ENCODE measurements around the gene SC5D.

SC5D gene

DNA sequence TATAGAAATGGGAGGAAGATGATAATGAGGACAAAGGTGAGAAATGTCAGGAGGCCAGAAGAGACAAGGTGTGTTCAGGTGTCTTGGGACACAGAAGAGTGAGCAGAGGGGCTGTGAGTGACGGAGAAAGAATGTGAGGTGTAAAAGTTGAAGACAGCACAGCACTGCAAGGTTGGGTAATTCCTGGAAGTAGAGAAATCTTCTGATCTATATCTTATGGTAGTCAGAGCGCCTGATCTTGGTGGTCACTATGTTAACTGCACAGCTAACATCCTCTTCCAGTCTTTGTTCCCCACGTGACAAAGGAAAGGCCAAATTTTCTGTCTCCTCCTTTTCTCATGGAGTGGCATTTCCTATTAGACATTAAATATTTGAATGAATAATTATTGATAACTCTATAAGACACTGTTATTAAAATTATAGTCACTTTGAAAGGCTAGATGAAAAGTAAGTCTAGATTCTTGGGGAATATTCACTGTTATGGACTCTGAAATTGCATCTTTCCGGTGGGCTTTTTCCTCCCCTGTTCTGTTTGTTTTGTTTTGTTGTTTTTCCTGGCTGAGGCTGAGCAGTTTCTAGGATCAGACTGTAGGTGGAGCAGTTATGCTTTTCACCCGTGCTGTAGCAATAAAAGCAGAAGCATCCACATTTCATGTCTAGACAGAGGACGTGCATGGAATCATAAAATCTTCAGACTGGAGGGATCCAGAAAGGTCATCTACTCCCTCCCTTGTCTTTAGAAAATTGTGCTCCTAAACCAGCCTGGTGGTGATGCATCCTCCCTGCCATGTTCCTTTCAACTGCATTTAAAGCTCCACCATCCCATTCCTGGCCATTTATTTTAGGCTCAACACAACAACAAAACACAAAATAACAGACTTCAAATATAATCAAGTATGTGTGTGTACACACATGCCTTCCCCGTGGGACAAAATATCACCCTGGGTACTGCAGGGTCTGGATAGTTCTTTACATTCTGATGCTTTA, 26.6 kb downstream of the SC5D start:
- no peak overlapping the region for H3K27ac ChIP-seq (replicated peaks)
- no peaks in the 10 kb centered on the region for H3K27me3 ChIP-seq (ENCODE audit: insufficient read depth, poor library complexity, severe bottlenecking)
- no peak overlapping the region for H3K4me3 ChIP-seq (replicated peaks; ENCODE audit: insufficient read depth, low read length)
- TF ChIP-seq, protein P1, sequence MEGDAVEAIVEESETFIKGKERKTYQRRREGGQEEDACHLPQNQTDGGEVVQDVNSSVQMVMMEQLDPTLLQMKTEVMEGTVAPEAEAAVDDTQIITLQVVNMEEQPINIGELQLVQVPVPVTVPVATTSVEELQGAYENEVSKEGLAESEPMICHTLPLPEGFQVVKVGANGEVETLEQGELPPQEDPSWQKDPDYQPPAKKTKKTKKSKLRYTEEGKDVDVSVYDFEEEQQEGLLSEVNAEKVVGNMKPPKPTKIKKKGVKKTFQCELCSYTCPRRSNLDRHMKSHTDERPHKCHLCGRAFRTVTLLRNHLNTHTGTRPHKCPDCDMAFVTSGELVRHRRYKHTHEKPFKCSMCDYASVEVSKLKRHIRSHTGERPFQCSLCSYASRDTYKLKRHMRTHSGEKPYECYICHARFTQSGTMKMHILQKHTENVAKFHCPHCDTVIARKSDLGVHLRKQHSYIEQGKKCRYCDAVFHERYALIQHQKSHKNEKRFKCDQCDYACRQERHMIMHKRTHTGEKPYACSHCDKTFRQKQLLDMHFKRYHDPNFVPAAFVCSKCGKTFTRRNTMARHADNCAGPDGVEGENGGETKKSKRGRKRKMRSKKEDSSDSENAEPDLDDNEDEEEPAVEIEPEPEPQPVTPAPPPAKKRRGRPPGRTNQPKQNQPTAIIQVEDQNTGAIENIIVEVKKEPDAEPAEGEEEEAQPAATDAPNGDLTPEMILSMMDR (IDR thresholded peaks at IDR 0.05; ENCODE audit: insufficient read depth, low read length), result peak; percentile 75
- TF ChIP-seq POLR2AphosphoS5 (IDR thresholded peaks at IDR 0.05; ENCODE audit: low read depth), result no peak
- TF ChIP-seq, protein P2, sequence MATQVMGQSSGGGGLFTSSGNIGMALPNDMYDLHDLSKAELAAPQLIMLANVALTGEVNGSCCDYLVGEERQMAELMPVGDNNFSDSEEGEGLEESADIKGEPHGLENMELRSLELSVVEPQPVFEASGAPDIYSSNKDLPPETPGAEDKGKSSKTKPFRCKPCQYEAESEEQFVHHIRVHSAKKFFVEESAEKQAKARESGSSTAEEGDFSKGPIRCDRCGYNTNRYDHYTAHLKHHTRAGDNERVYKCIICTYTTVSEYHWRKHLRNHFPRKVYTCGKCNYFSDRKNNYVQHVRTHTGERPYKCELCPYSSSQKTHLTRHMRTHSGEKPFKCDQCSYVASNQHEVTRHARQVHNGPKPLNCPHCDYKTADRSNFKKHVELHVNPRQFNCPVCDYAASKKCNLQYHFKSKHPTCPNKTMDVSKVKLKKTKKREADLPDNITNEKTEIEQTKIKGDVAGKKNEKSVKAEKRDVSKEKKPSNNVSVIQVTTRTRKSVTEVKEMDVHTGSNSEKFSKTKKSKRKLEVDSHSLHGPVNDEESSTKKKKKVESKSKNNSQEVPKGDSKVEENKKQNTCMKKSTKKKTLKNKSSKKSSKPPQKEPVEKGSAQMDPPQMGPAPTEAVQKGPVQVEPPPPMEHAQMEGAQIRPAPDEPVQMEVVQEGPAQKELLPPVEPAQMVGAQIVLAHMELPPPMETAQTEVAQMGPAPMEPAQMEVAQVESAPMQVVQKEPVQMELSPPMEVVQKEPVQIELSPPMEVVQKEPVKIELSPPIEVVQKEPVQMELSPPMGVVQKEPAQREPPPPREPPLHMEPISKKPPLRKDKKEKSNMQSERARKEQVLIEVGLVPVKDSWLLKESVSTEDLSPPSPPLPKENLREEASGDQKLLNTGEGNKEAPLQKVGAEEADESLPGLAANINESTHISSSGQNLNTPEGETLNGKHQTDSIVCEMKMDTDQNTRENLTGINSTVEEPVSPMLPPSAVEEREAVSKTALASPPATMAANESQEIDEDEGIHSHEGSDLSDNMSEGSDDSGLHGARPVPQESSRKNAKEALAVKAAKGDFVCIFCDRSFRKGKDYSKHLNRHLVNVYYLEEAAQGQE (IDR thresholded peaks at IDR 0.05; ENCODE audit: insufficient replicate concordance, low read depth), result no peak
- peak; percentile 23 to 64 for DNase-seq (ENCODE audit: low read depth in 1 of 2, low spot score in 1 of 2)

DNA sequence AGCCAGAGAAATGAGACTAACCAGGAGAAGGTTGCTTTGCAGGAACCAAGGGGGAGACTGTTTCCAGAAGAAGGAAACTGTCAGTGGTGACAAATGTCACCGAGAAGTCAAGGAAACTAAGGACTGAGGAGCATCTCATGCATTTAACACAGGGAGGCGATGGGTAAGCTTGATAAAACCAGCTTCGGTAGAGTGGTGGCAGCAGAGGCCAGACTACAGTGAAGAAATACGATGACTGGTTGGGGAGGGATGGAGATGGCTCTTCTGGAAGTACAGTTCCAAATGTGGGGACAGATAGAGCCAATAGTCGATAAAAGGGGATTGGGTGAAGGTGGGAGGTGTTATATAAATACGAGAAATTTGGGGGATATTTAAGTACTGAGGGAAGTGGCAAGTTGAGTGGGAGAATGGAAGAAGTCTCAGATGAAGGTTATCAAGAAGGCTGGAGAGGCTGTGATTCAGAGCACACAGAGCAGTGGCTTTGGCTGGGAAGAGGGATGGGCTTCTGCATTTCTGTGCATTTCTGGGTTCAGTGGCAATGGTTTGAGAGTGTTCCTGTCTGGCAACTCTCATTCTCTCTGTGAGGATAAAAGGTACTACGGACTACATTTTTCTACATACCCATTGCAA, 29.2 kb downstream of the SC5D start:
- Histone ChIP-seq H3K27ac (replicated peaks) (no peak overlapping the region), H3K4me3 (replicated peaks; ENCODE audit: insufficient read depth, low read length) (no peak overlapping the region), H3K27me3 (ENCODE audit: insufficient read depth, poor library complexity, severe bottlenecking) (no peaks in the 10 kb centered on the region)
- TF ChIP-seq, protein P1 (IDR thresholded peaks at IDR 0.05; ENCODE audit: insufficient read depth, low read length), result peak; percentile 36
- TF ChIP-seq POLR2AphosphoS5 (IDR thresholded peaks at IDR 0.05; ENCODE audit: low read depth), result no peak
- TF ChIP-seq, protein P2 (IDR thresholded peaks at IDR 0.05; ENCODE audit: insufficient replicate concordance, low read depth), result no peak
- DNase-seq (ENCODE audit: low read depth in 1 of 2, low spot score in 1 of 2), result peak in 1 of 2 experiments; percentile 71

DNA sequence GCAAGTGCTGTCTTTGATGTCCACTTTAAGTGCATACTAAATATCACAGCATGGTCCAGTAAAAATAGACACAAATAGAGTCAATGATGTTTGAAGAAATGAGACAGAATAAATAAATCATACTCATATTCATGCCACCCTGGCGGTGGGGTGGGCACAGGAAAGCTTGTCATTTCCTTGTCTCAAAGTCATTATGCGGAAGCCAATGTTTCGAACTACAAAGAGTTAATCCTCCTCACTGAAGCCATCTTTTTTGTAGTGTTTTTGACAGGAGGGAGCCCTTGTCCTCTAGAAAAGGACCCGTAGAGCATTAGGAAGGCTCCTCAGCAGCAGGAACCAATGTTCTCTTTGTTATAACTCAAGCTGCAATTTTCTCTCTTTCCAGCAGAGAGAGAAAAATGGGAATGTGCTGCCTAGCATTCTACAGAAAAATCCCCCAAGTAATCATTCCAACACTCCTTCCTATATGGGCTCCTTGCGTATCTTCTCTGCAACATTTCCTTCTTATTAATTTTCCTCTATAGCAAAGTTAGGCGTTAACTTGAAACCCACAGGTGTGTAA, 30.6 kb downstream of the SC5D start:
- no peak for DNase-seq (ENCODE audit: low read depth in 1 of 2, low spot score in 1 of 2)
- H3K27ac ChIP-seq (replicated peaks), result no peak overlapping the region

More for the DNA sequence above, 30.6 kb downstream of the SC5D start:
- no peak overlapping the region for H3K4me3 ChIP-seq (replicated peaks; ENCODE audit: insufficient read depth, low read length)
- TF ChIP-seq, protein P2 (IDR thresholded peaks at IDR 0.05; ENCODE audit: insufficient replicate concordance, low read depth), result no peak
- H3K27me3 ChIP-seq (ENCODE audit: insufficient read depth, poor library complexity, severe bottlenecking), result no peaks in the 10 kb centered on the region

All from HL-60 (cell line).